RWPE1 (cell line): ENCODE results near the gene ANKRD33.

Experiments used
- CTCF ChIA-PET: fragments of 350-600 bp; sonication (Branson Sonifier 250); formaldehyde crosslinking; extraction: SDS; loops from one replicate; lab custom pipeline; 2021; lab: Yijun Ruan, JAX
- POLR2A ChIA-PET: fragments of 400-600 bp; formaldehyde crosslinking; extraction: SDS; loops from one replicate; lab custom pipeline; 2020; ENCODE audit warnings: antibody characterized with exemption; ENCODE audit not compliant: low non-redundant PET; lab: Yijun Ruan, JAX
- DNase-seq: peaks from one replicate; pipeline ENCODE4 v3.0.0; 2012; ENCODE audit warnings: low spot score
- H3K27ac ChIP-seq: fragments of 450-650 bp; 2 replicates; pipeline ENCODE4 v1.5.1; 2017
- CTCF ChIP-seq: fragments of 450-650 bp; conservative IDR thresholded peaks from 2 replicates; pipeline ENCODE4 v1.5.1; 2017; ENCODE audit warnings: low read depth, mild to moderate bottlenecking

Gene ANKRD33

DNA sequence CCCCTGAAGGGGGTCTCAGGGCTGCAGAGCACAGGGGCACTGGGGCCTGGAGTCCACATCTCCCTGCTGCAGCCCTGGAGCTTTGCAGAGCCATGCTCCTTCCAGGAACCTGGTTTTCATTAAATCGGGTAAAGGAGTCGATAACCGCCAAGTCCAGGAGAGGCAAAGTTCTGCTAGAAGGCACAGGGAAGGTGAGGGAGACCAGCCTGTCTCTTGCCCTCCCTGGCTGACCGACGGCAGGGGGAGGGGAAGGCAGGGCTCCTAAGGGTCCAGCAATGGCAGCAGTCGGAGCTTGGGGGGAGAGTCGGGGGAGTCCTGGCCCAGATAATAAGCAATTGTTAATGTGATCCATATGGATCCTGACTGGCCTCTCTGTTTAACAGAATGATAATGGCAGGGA lies 42.4 kb upstream of the ANKRD33 start:
- ChIA-PET POLR2A (no interaction called here), CTCF (no interaction called here)
- no peak for DNase-seq
- no peak overlapping the region for H3K27ac ChIP-seq
- no peak for TF ChIP-seq CTCF

GRCh38 chr12:51846271-51846691 lies 41.6 kb upstream of the ANKRD33 start:
- no peak for DNase-seq
- no peak for TF ChIP-seq CTCF
- ChIA-PET CTCF (no interaction called here), POLR2A (no interaction called here)
- H3K27ac ChIP-seq = no peak overlapping the region

DNA sequence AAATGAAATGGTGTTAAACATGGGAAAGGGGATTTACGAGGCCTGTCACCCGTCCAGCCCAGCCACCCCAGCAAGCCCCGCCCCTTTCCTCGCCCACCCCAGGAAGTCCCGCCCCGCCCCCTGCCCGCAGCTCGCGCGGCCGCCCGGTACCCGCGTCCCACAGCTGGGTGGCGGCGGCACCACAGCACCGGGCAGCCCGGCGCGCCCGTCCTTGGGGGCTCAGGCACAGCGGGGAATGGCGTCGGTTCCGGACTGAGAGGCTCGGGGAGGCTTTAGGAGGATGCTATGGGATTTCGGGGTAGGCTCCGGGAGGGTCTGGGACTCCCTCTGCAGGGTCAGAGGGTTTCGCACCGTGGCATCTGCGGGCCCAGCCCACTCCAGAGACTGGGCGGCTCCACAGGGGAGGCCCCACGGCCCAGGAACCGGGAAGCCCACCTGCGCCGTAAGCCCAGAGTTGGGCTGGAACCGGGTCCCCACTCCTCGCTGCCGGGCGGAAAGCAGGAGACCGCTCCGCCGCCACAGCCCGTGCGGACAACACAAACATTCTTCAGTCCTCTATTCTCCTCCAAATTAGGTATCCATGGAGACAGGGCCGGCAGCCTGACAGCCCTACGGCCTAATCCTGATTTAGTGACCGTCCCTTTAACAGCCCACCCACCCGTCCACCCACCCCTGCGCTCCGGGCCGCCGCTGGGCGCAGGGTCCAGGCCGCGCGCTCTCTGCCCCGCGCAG lies 40.8 kb upstream of the ANKRD33 start:
- CTCF ChIA-PET = no interaction called here

DNA sequence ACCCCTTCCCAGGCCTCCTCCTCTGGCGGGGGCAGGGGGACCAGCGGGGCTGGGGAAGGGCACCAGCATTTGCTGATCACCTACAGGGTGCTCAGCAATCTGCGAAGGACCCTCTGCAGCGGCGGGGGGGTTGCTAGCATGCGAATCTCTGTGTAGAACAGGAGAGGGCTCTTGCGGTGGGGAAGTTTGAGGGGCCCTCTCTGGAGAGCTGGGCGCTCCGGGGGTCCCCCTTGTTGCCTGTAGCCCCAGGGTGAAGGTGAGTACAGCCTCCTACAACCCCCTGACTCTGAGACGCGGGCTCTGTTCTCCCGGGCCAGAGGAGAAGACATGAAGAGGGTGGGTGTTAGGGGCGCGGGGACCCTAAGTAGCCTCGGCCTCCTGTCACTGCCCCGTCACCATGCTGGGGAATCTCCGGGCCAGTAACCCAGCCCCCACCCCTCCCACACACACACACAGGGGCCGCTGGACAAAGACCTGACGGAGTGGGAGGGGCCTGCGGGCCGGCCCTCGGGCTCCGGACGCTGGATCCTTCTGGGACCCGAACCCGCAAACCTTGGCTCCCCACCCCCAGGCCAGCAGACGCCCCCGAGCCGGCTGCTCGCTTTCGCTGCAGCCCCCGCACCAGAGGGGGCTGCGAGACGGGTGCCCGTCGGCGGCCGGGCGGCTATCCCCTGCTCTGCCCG lies 40.1 kb upstream of the ANKRD33 start:
- no peak overlapping the region for H3K27ac ChIP-seq
- CTCF ChIA-PET = no interaction called here
- no peak for TF ChIP-seq CTCF
- no peak for DNase-seq
- POLR2A ChIA-PET = no interaction called here

More for the DNA sequence above, 40.8 kb upstream of the ANKRD33 start:
- no peak for TF ChIP-seq CTCF
- DNase-seq = no peak
- POLR2A ChIA-PET = no interaction called here
- H3K27ac ChIP-seq = no peak overlapping the region

GRCh38 chr12:51848326-51848727 lies 39.6 kb upstream of the ANKRD33 start, which contains the start of gene FIGNL2:
Gene FIGNL2 (minus strand): TSS chr12:51848718. CDS start chr12:51822413, 26,305 bp downstream.
- CTCF ChIA-PET = no interaction called here
- DNase-seq = no peak
- H3K27ac ChIP-seq = no peak within 1 kb of the TSS
- TF ChIP-seq CTCF = no peak
- POLR2A ChIA-PET = no interaction called here

GRCh38 chr12:51848841-51849735 lies 38.8 kb upstream of the ANKRD33 start:
- ChIA-PET POLR2A (no interaction called here), CTCF (no interaction called here)
- TF ChIP-seq CTCF = no peak
- DNase-seq = no peak
- no peak overlapping the region for H3K27ac ChIP-seq
